Epithelial cell of proximal tubule (primary cell): ENCODE data around the gene TRIM44. TPM values are rescaled to one million over a fixed set of nuclear protein-coding genes. Genes with fewer than 3 reads are reported as not detected.

ENCODE experiments used
- DNase-seq: peaks from one replicate; pipeline ENCODE4 v3.0.0-alpha.2; 2011; ENCODE audit warnings: low read depth
- H3K4me3 ChIP-seq: 2 replicates; pipeline ENCODE4 v1.5.1; 2011; ENCODE audit warnings: low read depth, mild to moderate bottlenecking, low read length
- total RNA-seq: library from RNA; depleted of rRNA; stranded (reverse); fragments of >200 nt; gene quantifications from 2 replicates; pipeline ENCODE4 v1.2.3, GENCODE V29; 2015
- TF ChIP-seq, protein P1 (sequence below): conservative IDR thresholded peaks from 2 replicates; pipeline ENCODE4 v1.5.1; 2012; ENCODE audit warnings: low read depth, mild to moderate bottlenecking, low read length

Gene TRIM44
- total RNA-seq, 1 donor from 2014 or later: 42.1 TPM

DNA sequence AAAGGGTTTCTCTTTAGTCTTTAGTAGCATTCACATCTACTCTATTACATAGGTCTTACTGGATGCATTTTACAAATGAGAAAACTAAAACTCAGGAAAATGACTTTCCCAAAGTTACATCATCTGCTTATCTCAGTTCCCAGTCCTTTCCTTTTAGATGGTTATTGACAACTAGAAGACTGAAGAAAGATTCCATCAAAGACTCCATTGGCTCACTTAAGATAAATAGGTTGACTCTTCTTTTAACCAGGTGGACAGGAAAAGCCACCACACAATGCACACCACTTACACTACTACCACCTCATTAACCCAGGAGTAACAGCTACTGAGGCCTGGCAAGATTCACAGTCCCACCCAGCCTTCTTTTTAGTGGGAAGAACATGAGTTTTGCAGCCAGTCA is 123.6 kb downstream of the TRIM44 start:
- H3K4me3 ChIP-seq: no peak overlapping the region
- TF ChIP-seq, protein P1, sequence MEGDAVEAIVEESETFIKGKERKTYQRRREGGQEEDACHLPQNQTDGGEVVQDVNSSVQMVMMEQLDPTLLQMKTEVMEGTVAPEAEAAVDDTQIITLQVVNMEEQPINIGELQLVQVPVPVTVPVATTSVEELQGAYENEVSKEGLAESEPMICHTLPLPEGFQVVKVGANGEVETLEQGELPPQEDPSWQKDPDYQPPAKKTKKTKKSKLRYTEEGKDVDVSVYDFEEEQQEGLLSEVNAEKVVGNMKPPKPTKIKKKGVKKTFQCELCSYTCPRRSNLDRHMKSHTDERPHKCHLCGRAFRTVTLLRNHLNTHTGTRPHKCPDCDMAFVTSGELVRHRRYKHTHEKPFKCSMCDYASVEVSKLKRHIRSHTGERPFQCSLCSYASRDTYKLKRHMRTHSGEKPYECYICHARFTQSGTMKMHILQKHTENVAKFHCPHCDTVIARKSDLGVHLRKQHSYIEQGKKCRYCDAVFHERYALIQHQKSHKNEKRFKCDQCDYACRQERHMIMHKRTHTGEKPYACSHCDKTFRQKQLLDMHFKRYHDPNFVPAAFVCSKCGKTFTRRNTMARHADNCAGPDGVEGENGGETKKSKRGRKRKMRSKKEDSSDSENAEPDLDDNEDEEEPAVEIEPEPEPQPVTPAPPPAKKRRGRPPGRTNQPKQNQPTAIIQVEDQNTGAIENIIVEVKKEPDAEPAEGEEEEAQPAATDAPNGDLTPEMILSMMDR: no peak
- DNase-seq: no peak

DNA sequence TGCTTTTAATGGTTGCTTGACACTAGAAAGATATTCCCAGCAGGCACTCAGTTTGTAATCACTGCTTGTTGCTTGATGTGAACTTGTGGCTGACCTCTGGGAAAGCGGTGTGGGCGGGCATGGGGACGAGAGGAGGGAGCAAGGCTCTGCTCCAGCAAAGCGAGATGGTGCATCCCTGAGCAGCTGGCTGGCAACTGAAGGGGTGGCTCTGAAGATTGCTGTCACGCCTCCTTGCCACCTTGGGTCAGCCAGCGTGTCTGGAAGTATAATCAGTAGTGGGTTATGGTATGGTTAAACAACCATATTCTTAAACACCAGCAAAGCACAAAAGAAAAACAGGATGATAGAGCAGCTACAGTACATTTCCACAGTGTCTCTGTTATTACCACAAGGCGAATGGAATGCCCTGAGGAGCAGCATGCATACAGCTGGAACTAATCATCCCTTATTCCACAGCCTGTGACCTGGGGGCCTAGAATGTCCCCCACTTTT is 124.5 kb downstream of the TRIM44 start:
- TF ChIP-seq, protein P1: no peak

DNA sequence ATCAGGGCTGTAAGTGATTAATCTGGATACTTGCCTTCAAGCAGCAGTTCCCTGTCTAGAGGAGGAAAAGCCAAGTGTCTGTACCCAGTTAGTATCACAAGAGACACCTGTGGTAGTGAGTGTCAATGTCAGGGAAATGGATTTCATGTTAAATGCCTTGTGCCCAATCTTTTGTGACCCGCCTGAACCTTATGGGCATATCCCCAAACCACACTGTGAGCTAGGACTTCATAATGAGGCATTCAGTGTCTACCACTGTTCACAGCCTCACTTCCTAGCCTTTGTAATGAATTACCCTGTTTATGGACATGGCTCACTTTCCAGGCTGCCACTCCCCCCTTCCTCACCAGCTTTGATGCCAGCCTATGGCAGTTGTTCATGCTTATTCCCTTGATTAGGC is 125.1 kb downstream of the TRIM44 start:
- peak; percentile 73 for DNase-seq
- TF ChIP-seq, protein P1: no peak
- no peak overlapping the region for H3K4me3 ChIP-seq

More for the DNA sequence above, 124.5 kb downstream of the TRIM44 start:
- DNase-seq: no peak
- no peak overlapping the region for H3K4me3 ChIP-seq

DNA sequence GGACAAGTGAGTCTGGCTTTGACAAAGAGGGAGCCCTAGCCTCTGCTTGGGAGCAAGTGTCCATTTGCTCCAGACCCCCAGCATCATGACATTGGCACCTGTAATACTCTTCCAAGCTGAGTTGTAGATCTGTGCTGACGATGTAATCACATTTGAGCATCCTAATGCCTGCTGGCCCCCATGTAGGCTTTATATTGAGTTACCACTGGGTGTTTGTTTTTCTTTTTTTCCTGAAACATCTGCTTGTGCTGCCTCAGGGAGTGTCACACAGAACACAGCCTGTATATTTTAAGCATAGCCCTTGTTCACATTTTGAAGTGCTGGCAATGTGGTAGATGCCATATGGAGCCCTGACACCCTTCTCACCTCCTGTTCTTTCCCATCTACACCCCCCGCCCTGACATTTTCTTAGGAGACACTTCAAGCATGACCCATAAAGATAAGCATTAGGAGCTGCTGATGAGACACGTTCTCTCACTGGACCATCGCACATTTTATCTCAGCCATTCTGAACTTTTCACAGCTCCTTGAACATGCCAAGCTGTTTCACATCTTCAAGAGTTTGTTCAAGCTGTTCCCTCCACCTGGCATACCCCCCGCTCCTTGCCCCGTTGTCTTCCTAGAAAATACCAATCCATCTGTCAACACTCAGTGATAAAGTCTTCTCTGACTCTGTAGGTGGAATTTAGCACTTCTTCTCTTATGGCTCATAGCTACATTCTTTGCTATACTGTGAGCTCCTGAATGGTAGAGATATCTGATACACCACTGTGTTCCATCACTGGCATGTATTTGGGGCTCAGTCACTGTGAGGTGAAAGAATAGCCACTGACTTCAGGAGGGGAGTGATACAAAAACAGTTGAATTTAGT is 128.7 kb downstream of the TRIM44 start:
- no peak overlapping the region for H3K4me3 ChIP-seq
- no peak for DNase-seq
- TF ChIP-seq, protein P1: no peak

DNA sequence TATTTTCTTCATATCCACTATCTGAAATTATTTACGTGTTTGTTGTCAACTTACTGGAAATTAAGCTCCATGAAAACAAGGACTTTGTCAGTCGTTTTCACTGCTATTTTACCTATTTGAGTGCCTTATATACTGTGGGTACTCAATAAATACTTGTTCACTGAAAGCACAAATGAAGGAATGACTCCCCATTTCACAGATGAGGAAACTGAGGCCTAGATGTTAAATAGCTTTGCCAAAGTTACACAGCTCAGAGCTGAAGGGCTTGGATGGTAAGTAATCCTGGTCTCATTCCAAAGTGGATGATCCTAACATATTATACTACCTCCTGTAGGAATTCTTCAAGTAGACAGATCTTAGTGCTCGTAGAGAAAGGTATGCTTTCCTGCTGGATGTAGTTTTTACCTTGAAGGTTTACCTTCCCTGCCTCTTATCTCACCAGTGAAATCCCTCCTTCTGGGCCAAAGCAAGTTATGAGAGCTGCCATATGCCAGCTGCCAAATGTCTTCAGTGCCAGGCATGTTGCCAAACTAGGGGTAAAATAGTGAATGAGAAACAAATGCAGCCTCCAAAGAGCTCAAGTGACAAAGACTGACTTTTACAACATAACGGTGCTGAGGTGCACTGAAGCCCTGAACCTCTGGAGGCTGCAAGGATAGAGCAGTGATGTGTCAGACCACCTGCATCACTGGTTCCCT is 129.7 kb downstream of the TRIM44 start:
- TF ChIP-seq, protein P1: no peak
- H3K4me3 ChIP-seq: no peak overlapping the region
- no peak for DNase-seq

DNA sequence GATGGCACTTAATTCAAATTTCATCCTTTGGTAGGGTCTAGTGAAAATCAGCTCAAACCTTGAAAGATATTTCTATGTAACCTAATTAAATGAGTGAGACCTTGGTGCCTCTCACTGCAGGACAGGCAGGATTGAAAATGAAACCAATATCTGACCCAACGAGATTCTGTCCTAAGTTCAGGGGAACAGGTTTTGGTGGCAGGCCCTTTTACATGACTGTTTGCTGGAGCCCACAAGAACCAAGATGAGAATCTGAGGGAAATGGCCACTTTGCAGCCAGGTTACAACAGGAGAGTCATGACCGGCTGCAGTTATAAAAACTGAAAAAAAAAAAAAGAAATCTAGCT is 130.2 kb downstream of the TRIM44 start:
- TF ChIP-seq, protein P1: no peak
- no peak for DNase-seq
- no peak overlapping the region for H3K4me3 ChIP-seq
